HG02642 (cell line): ENCODE results near the gene WTAP.

Experiments used
- ATAC-seq: cut with Tn5 transposase; IDR thresholded peaks from one replicate; pipeline ENCODE4 v1.9.1; 2021; ENCODE audit warnings: mild to moderate bottlenecking; ENCODE audit not compliant: unreplicated experiment, poor library complexity

Gene WTAP

DNA sequence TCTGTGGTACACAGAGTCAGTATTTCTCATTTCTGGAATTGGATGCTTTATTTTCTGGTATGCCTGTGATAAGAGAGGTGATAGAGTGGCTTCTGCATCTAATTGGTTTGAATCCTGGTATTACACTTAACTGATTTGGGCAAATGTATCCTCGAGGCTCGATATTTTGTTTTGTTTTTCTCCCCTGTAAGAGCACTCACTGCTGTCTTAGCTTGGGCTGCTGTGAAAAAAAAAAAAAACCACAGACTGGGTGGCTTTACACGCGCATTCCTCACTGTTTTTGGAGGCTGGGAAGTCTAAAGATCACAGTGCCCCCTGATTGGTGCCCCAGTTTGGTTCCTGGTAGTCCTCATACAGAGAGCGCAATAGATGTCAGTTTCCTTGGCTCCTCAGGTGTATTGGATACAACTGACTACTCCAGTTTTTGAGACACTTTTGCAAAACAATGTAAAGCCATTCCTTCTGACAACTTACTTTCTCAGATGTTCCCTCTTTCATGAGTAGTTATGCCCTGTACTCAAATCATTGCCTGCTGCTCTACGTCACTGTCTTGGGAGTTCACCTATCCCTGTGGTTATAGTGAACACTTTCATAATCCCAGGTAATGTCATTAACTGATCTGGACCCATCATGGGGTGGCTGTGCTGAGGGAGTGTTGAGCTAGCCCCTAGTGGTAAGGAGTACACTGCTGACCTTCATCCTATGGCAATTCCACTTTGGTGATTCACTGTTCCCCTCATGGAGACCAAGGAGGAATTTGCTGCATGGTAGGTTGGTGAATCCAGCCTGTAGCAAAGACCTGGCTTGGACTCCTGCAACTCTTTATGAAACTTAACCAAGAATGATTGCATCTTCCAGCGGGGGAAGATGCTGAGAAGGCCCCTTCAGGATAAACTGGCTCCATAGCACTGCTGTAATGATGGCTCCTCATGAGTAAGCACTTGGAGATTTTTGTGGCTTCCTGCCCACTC is 31.0 kb downstream of the WTAP start:
- no peak for ATAC-seq

- ATAC-seq, result no peak
Measured at GRCh38 chr6:159759645-159760044, 32.3 kb downstream of the WTAP start.

- ATAC-seq, result no peak
Measured at GRCh38 chr6:159760602-159761057, 33.3 kb downstream of the WTAP start.

GRCh38 chr6:159761129-159761872 is 34.0 kb downstream of the WTAP start:
- ATAC-seq, result peak; percentile 1

DNA sequence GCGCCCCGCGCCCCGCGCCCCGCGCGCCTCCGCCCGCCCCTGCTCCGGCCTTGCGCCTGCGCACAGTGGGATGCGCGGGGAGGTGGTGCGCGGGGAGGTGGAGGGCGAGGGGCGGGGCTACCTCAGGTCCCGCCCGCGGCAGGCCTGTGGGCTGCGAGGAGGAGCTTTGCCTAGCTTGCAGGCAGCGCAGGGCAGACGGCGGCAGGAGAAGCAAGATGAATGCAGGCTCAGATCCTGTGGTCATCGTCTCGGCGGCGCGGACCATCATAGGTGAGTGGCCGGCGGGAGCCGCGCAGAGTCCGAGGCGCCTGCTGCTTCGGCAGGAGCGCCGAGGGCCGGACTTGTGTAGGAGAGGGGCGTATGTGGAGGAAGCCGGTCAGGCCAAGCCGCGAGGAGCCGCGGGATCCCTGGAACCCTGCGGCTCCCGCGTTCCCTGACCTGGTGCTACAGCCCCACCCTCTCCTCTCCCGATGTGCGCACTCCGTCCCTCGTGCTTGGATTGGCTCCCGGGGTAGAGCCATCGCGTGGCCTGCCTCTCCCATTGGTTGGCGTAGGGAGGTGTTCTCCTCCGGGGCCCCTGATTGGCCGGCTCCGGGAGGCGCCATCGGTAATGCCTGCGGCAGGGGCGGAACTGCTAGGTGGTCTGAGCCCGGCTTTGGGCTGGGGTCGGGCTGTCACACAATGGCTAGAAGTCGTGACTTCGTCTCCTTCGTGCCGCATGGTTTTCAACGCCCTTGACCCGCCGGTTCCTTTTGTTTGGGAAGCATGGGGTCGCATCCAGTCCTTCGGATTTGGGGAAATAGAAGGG is 34.8 kb downstream of the WTAP start, which contains the start of gene ACAT2:
TSS of gene ACAT2 (plus strand) at position 173 of the 808 bp plus-strand sequence. CDS start at position 216, 43 bp downstream.
- peak; percentile 98 for ATAC-seq

GRCh38 chr6:159762681-159763293 is 35.5 kb downstream of the WTAP start:
- ATAC-seq, result peak; percentile 5

DNA sequence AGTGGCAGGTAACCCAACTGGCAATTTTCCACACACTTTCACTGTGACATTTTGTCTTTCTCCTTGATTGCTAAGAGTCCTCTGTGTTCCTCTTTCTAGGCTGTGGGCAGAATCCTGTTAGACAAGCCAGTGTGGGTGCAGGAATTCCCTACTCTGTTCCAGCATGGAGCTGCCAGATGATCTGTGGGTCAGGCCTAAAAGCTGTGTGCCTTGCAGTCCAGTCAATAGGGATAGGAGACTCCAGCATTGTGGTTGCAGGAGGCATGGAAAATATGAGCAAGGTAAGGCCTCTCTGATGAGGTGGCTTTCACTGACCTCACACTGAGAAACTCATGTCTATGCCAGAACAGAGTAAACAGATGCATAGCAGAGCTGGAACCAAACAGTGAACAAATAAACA is 39.6 kb downstream of the WTAP start:
- ATAC-seq, result no peak

DNA sequence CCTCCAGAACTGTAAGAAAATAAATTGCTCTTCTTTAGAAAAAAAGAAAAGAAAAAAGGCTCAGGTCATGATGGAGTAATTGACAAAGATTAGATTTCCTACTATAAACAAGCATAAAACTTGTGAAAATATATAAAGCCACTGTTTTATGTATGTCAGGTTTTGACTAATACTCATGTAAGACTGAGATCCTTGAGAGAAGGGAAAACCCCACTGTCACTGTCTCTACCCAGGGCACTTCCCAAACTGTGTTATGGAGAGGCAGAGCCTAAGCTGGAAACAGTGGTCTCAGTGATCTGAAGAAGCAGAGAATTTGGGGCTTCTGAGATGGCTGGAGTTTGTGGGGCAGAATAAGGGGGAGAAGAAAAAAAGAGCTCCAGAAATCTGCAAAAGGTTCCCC is 42.2 kb downstream of the WTAP start:
- ATAC-seq, result no peak

GRCh38 chr6:159772196-159772595 is 44.9 kb downstream of the WTAP start:
- ATAC-seq, result no peak

DNA sequence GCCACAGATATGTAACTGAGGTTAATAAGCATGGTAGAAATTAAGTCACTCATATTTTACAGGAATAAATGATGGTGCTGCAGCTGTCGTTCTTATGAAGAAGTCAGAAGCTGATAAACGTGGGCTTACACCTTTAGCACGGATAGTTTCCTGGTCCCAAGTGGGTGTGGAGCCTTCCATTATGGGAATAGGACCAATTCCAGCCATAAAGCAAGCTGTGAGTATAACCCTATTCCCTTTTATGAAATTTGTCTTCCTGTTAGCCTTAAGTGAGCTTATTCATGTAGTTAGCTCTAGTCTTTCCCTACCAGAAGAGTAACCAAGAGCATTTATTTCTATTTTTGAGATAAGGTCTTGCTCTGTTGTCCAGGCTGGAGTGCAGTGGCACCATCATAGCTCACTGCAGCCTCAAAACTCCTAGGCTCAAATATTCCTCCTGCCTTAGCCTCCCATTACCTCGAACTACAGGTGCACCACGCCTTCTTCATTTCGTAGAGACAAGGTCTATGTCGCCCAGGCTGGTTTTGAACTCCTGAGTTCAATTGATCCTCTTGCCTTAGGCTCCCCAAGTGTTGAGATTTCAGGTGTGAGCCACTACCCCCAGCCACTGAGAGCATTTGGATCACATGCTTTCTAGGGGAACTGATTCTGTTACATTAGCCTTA is 50.1 kb downstream of the WTAP start:
- ATAC-seq, result no peak

GRCh38 chr6:159778131-159778530 is 50.8 kb downstream of the WTAP start:
- no peak for ATAC-seq

DNA sequence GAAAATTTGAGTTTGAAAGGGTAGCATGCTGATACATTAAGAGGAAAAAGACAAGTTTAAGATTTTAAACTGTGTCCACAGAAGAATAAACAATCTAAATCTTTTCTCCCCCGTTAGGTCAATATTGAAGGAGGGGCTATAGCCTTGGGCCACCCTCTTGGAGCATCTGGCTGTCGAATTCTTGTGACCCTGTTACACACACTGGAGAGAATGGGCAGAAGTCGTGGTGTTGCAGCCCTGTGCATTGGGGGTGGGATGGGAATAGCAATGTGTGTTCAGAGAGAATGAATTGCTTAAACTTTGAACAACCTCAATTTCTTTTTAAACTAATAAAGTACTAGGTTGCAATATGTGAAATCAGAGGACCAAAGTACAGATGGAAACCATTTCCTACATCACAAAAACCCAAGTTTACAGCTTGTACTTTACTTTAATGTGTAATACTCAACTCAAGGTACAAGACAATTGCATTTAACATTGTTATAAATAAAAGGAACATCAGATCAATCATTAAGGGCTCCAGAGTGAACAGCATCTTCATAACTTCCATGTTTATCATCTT is 51.3 kb downstream of the WTAP start:
- no peak for ATAC-seq

DNA sequence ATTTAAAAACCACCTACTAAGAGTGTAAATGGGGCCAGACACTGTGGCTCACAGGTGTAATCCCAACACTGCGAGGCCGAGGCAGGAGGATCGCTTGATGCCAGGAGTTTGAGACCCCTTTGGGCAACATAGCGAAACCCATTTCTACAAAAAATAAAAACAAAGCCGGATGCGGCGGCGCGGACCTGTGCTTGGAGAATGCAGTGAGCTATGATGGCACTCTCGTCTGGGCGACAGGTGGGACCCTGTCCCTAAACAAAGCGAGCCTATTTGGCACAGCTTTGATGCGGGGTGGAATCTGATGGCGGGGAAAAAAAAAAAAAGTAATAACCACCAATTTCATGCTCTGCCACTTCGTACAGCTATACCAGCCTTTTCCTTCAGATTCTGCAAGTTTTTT is 61.0 kb downstream of the WTAP start:
- ATAC-seq, result no peak

DNA sequence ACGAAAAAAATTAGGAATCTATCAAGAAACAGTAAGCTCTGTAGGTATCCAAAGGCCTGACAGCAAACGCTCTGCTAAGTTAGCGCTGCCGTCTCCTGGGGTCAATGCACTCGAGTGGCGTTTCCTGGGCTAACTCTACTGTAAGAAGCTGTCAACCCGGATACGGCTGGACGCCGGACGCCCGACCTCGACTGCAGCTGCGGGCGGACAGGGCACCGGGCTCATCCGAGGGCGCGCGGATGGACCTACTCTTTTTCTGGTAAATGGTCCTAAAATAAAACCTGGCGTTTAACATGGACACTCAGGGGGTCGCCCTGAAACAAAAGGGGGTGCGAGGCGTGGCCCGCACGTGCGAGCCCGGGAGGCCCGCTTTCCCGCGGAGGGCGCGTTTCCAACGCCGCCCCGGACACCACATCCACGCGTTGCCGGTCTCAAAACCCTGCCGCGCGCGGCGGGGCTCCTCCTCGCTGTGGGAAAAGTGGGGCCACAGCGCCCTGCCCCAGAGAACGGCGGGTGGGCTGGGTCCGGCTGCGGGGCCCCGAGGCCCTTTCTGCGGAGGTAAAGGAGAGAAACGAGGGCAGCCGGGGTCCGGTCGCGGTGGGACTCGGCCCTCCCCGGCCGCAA is 61.6 kb downstream of the WTAP start:
- ATAC-seq, result peak; percentile 1

GRCh38 chr6:159789377-159790148 is 62.3 kb downstream of the WTAP start, which contains the start of gene TCP1:
TCP1 (minus strand) TSS chr6:159789602; CDS start chr6:159789468, 134 bp downstream.
- ATAC-seq, result peak; percentile 77

- ATAC-seq, result peak; percentile 81
Measured at GRCh38 chr6:159790149-159790955, 63.0 kb downstream of the WTAP start, which contains the start of gene MRPL18. MRPL18 (plus strand) TSS chr6:159790467; CDS start chr6:159790588, 121 bp downstream.
